PC-3 (cell line): ENCODE data around the gene CAND1. TPM values are rescaled to one million over a fixed set of nuclear protein-coding genes. Genes with fewer than 3 reads are reported as not detected.

Experiments
- ATAC-seq: fragments of 200-7000 bp; cut with Tn5 transposase; 2 replicates; pipeline ENCODE4 v1.9.1; 2020; ENCODE audit warnings: mild to moderate bottlenecking, moderate library complexity
- BruUV-seq: library from RNA; stranded (reverse); fragments of 400-500 nt; replicated peaks from 2 replicates; lab custom pipeline; 2021; lab: Mats Ljungman, UMichigan
- CTCF ChIA-PET: fragments of 300-600 bp; sonication (Branson Sonifier 250); formaldehyde crosslinking; loops from one replicate; lab custom pipeline; 2022; ENCODE audit warnings: antibody characterized with exemption; lab: Charles Lee
- POLR2A ChIA-PET: fragments of 300-600 bp; sonication (Branson Sonifier 250); formaldehyde crosslinking; loops from one replicate; lab custom pipeline; 2022; ENCODE audit warnings: antibody characterized with exemption; ENCODE audit not compliant: unreplicated experiment; lab: Charles Lee
- DNase-seq: peaks from one replicate; pipeline ENCODE4 v3.0.0-alpha.2; 2015
- H2AFZ ChIP-seq: fragments of 300-600 bp; sonication (generic); 2 replicates; pipeline ENCODE4 v1.6.0; 2016; ENCODE audit warnings: antibody characterized with exemption, low read length
- H3F3A ChIP-seq: fragments of 300-600 bp; sonication (generic); one replicate; pipeline ENCODE4 v1.6.0; 2017; ENCODE audit warnings: antibody characterized with exemption, low read length, control low read depth, mild to moderate bottlenecking; ENCODE audit not compliant: unreplicated experiment
- H3K27ac ChIP-seq: fragments of 300-600 bp; sonication (generic); 2 replicates; pipeline ENCODE4 v1.5.1; 2016; ENCODE audit warnings: mild to moderate bottlenecking, low read length
- H3K27me3 ChIP-seq: fragments of 300-600 bp; sonication (generic); 2 replicates; pipeline ENCODE4 v1.6.1; 2016; ENCODE audit warnings: low read length, mixed read lengths
- H3K36me3 ChIP-seq: fragments of 300-600 bp; sonication (generic); 2 replicates; pipeline ENCODE4 v1.6.1; 2016; ENCODE audit warnings: low read depth, mixed run types, low read length, mixed read lengths
- H3K4me1 ChIP-seq: fragments of 300-600 bp; sonication (generic); 2 replicates; pipeline ENCODE4 v1.5.1; 2016; ENCODE audit warnings: low read length; ENCODE audit not compliant: insufficient read depth
- H3K4me2 ChIP-seq: fragments of 300-600 bp; sonication (generic); 2 replicates; pipeline ENCODE4 v1.6.0; 2016; ENCODE audit warnings: low read length
- H3K4me3 ChIP-seq: fragments of 300-600 bp; sonication (generic); 2 replicates; pipeline ENCODE4 v1.5.1; 2016; ENCODE audit warnings: mild to moderate bottlenecking, low read length, mixed read lengths
- H3K79me2 ChIP-seq: fragments of 300-600 bp; sonication (generic); 2 replicates; pipeline ENCODE4 v1.6.1; 2017; ENCODE audit warnings: low read length, mixed read lengths
- H3K9ac ChIP-seq: fragments of 300-600 bp; sonication (generic); 2 replicates; pipeline ENCODE4 v1.6.0; 2016; ENCODE audit warnings: mild to moderate bottlenecking, low read length
- H3K9me2 ChIP-seq: fragments of 300-600 bp; sonication (generic); replicated peaks from 2 replicates; pipeline ENCODE4 v1.6.1; 2016; ENCODE audit warnings: mixed run types, low read length, mixed read lengths
- H3K9me3 ChIP-seq: fragments of 300-600 bp; sonication (generic); 2 replicates; pipeline ENCODE4 v1.6.1; 2016; ENCODE audit warnings: low read length, mixed read lengths
- H4K20me1 ChIP-seq: fragments of 300-600 bp; sonication (generic); 2 replicates; pipeline ENCODE4 v1.6.1; 2016; ENCODE audit warnings: low read length, mixed read lengths
- EZH2 ChIP-seq: fragments of 300-600 bp; sonication (generic); IDR thresholded peaks from one replicate; pipeline ENCODE4 v1.6.1; 2017; ENCODE audit warnings: antibody characterized with exemption, mild to moderate bottlenecking, low read length; ENCODE audit not compliant: unreplicated experiment
- EZH2phosphoT487 ChIP-seq: fragments of 300-600 bp; sonication (generic); IDR thresholded peaks from 2 replicates; pipeline ENCODE4 v1.6.1; 2018; ENCODE audit warnings: mild to moderate bottlenecking, antibody characterized with exemption, low read length, borderline replicate concordance
- intact Hi-C: fragments of 100-400 bp; cut with micrococcal nuclease; formaldehyde crosslinking; loops from 2 replicates; pipeline ENCODE4 v1.9.0; 2023
- total RNA-seq: library from RNA; depleted of rRNA; stranded (reverse); fragments of >200 nt; gene quantifications from 2 replicates; pipeline ENCODE4 v1.2.3, GENCODE V29; 2014
- TF ChIP-seq, protein P1 (sequence below): fragments of 300-600 bp; sonication (generic); conservative IDR thresholded peaks from 2 replicates; pipeline ENCODE4 v1.5.1; 2017; ENCODE audit warnings: antibody characterized with exemption, low read depth, mild to moderate bottlenecking, low read length

Gene CAND1
- total RNA-seq, 1 experiment from 2014 or later, result 124 TPM

DNA sequence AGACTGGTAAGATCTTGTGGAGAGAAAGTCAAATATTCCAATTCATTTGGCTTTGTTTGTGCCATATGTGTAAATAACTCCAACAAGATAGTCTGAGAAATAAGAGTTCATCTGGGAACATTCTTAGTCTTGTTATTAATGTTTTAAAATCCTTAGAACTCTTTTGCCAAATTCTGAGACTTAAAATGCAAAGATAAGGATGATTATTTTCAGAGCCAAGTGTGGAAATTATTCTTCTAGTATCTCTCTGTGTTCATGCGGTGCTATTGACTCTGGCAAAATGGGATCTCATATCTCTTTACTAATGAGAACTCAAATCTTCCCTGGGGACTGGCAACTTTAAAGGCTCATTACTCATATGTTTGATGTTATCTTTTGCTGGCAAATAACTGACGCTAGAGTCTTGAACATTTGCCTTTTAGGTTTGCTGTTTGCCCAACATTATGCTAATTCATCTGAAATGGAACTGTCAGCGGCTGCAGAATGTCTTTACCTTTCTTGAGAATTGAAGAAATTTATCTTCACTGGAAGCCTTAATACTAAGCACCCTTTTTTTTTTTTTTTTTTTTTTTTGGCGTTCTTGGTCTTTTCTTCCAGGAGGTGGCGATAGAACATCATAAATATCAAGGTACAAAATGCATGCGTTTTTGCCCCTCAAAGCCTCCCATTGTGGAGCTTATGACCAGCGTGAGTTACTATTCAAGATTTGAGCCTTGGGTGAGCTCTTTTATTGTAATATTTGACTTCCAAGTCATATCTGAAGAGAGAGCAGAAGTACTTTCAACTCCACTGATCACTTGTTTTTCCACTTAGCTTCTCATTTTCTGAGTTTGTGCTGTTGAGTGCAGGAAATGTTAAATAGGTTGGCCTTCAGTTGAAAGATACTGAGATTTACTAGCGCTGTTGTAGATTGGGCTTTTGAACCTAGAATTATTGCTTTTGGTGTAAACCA lies 86.5 kb downstream of the CAND1 start:
- ChIA-PET CTCF (interaction anchor here (0.5 to 1.6 kb wide), 16 partner anchors 14 to 866 kb away, joined by 3 to 28 read pairs (median 6); partner anchors contain the start of gene CAND1), POLR2A (no interaction called here)
- peak overlapping the region; percentile 16; the same call in 1 of the 2 replicates for H3K4me2 ChIP-seq
- H3K4me3 ChIP-seq, result no peak overlapping the region
- peaks cover 5% of the 10 kb centered on the region for H3K4me1 ChIP-seq
- BruUV-seq, result no TSS peak
- no peak overlapping the region for H3K27ac ChIP-seq
- peak overlapping the region; percentile 53 for H2AFZ ChIP-seq
- no peaks in the 10 kb centered on the region for H3K9me2 ChIP-seq
- no peaks in the 10 kb centered on the region for H3K27me3 ChIP-seq
- no peaks in the 10 kb centered on the region for H3K79me2 ChIP-seq
- no peak overlapping the region for H3K9ac ChIP-seq
- peak; percentile 56 for ATAC-seq
- intact Hi-C loops, result loop anchor here (1.0 to 10.0 kb wide), 5 partner anchors 60 to 679 kb away; partner anchors contain the start of gene DYRK2
- no peaks in the 10 kb centered on the region for H3F3A ChIP-seq
- peak; percentile 70 for DNase-seq
- H4K20me1 ChIP-seq, result no peaks in the 10 kb centered on the region
- no peaks in the 10 kb centered on the region for H3K36me3 ChIP-seq
- no peak for TF ChIP-seq EZH2
- TF ChIP-seq, protein P1, sequence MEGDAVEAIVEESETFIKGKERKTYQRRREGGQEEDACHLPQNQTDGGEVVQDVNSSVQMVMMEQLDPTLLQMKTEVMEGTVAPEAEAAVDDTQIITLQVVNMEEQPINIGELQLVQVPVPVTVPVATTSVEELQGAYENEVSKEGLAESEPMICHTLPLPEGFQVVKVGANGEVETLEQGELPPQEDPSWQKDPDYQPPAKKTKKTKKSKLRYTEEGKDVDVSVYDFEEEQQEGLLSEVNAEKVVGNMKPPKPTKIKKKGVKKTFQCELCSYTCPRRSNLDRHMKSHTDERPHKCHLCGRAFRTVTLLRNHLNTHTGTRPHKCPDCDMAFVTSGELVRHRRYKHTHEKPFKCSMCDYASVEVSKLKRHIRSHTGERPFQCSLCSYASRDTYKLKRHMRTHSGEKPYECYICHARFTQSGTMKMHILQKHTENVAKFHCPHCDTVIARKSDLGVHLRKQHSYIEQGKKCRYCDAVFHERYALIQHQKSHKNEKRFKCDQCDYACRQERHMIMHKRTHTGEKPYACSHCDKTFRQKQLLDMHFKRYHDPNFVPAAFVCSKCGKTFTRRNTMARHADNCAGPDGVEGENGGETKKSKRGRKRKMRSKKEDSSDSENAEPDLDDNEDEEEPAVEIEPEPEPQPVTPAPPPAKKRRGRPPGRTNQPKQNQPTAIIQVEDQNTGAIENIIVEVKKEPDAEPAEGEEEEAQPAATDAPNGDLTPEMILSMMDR, result peak; percentile 87
- no peaks in the 10 kb centered on the region for H3K9me3 ChIP-seq

DNA sequence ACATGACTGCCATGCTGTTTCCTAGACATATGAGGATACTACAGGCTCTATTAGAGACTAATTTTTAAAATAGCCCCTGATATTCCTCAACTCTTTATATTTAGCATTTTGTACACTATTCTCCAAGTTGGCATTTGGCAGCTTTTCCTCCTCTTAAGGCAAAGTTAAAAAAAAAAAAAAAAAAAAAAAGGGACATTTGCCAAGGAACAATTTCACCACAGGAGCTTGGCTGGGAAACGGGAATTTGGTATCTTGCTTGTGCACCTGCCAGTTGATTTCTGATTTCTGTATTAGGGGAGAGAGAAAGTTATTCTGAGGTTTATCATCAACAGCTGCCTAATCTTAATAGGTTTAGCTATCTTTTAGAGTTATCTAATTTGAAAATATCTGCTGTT lies 87.2 kb downstream of the CAND1 start:
- ATAC-seq (no peak), DNase-seq (no peak)
- no peaks in the 10 kb centered on the region for H3F3A ChIP-seq
- no peak for TF ChIP-seq EZH2phosphoT487
- intact Hi-C loops, result loop anchor here (10.0 kb wide), 1 partner anchor 678 kb away; no protein-coding TSS in a partner anchor
- H3K9ac ChIP-seq, result no peak overlapping the region
- H3K4me3 ChIP-seq, result no peak overlapping the region
- peaks cover 5% of the 10 kb centered on the region for H3K4me1 ChIP-seq
- no peaks in the 10 kb centered on the region for H3K9me3 ChIP-seq
- H3K4me2 ChIP-seq, result no peak overlapping the region
- no peaks in the 10 kb centered on the region for H3K9me2 ChIP-seq
- no peaks in the 10 kb centered on the region for H4K20me1 ChIP-seq
- ChIA-PET CTCF (interaction anchor here (0.5 to 1.6 kb wide), 16 partner anchors 13 to 866 kb away, joined by 3 to 28 read pairs (median 6); partner anchors contain the start of gene CAND1), POLR2A (no interaction called here)
- no peak overlapping the region for H3K27ac ChIP-seq
- no peaks in the 10 kb centered on the region for H3K36me3 ChIP-seq
- no TSS peak for BruUV-seq
- no peak overlapping the region for H2AFZ ChIP-seq
- no peaks in the 10 kb centered on the region for H3K27me3 ChIP-seq
- no peaks in the 10 kb centered on the region for H3K79me2 ChIP-seq

DNA sequence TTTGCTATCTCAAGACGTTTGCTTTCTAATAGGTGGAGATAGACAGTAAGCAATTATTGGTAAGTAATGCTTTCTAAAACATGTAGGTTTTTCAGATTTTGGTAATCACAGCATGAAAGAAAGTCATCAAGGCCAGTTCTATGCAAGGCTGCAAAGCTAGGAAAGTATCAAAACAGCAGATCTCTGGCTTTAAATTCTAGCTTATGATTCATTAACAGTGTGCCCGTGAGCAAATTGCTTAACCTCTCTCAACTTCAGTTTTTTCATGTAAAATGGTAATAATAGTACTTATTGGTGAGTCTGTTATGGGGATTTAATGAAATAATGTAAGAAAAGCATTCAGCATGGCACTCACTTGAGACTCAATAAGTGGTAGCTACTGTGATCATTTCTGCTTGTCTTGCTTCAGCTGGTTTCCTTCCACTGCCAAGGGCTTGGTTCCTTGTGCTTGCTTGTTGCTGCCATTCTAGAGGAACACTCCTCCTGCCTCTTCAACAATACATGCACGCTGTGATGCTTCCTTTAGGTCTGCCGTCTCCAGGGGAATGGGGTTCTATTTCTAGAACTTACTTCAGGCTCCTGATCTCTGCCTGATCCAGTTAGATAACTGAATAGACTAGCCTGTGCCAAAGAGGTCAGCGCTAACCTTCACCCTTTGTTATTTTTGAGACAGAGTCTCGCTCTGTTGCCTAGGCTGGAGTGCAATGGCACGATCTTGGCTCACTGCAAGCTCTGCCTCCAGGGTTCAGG lies 88.4 kb downstream of the CAND1 start:
- H3K4me2 ChIP-seq, result no peak overlapping the region
- peaks cover 5% of the 10 kb centered on the region for H3K4me1 ChIP-seq
- H2AFZ ChIP-seq, result no peak overlapping the region
- no peaks in the 10 kb centered on the region for H3K9me2 ChIP-seq
- H3K27ac ChIP-seq, result no peak overlapping the region
- H3K79me2 ChIP-seq, result no peaks in the 10 kb centered on the region
- H3K36me3 ChIP-seq, result no peaks in the 10 kb centered on the region
- H3K4me3 ChIP-seq, result no peak overlapping the region
- no peak overlapping the region for H3K9ac ChIP-seq
- ChIA-PET POLR2A (no interaction called here), CTCF (no interaction called here)
- BruUV-seq, result no TSS peak
- ATAC-seq (no peak), DNase-seq (no peak)
- H3F3A ChIP-seq, result no peaks in the 10 kb centered on the region
- H4K20me1 ChIP-seq, result no peaks in the 10 kb centered on the region
- no peaks in the 10 kb centered on the region for H3K9me3 ChIP-seq
- H3K27me3 ChIP-seq, result no peaks in the 10 kb centered on the region
- TF ChIP-seq EZH2, result no peak
- TF ChIP-seq EZH2phosphoT487, result no peak
- TF ChIP-seq, protein P1, result no peak
- intact Hi-C loops, result loop anchor here (10.0 kb wide), 1 partner anchor 677 kb away; no protein-coding TSS in a partner anchor
